Left hindlimb (tissue), 1 donor: Measurements from ENCODE around the gene OR5B3.
"Not testable (repeated sequence)": the region's sequence is repeated elsewhere in the genome, so short reads cannot be mapped to it uniquely, and the experiment has no call there.

Experiments
- DNase-seq: peaks from one replicate; pipeline ENCODE4 v3.0.0-alpha.2; 2018

The OR5B3 gene

DNA sequence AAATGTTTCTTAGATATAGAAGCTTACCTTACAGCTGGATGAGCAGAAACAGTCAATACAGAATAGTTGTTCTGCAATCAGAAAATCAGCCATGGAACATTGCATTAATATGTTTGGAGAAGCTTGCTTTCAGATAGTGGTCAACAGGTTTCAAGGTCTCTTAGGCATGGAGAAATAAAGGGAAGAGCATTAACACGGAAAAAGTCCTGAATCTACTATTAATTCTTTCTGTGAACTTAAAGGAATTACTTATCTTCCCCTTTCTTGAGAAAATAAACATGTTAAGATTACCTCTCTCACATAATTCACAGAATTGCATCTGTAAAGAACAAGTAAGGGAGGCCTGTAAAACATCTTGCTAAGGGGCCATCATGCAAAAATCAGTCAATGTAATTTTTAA is at the start of gene OR5B3:
Gene OR5B3 (minus strand): TSS at position 101 of the 400 bp plus-strand sequence. CDS start 3,465 bp downstream, outside the sequence.
- no peak for DNase-seq

DNA sequence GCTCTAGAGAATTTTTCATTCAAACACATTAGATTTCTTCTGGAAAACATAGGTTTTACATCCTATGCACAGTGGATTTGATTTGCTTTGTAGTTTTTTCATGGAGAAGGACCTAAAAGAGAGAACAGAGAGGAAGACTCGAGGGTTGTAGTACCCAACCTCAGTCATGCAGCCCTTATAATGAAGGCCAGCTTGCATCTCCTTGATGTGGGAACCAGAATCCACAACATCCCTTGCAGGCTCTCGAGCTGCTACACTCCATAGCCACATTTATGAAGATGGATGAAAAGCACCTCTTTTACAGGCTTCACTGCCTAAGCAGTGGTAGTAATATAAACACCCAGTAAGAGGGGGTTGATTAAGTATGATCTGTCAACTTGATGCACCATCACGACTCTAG is 44.9 kb upstream of the OR5B3 start:
- DNase-seq, result no peak

DNA sequence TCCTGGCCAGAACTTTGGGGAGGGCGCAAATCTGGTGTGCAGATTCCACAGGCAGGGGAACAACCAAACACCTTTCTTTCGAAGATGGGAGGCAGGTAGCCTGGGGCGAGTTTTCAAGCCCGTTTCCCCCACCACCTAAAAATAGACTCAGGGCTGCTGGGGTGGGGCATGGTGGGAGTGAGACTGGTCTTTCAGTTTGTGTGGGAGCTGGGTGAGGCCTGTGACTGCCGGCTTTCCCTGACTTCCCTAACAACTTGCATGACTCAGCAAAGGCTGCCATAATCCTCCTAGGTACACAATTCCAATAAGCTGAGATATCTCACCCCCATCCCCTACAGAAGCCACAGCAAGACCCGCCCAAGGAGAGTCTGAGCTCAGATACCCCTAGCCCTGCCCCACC is 39.6 kb upstream of the OR5B3 start:
- no peak for DNase-seq

DNA sequence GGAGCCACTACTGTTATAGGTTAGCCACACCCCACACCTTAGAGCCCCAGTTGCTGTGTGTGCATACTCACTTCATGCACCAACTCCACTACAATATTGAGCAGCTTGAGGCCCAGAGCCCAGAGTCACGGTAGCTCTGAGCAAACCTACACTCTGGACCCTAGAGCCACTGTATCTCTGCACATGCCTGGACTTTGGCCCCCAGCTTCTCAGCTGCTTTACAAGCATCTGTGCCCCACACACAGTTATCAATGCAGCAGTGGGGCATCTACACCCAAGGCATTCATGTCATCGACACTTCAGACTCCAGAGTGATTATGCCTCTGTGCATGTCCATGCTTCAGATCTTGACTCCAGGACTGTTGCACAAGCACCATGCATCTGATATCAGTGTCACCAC is 37.6 kb upstream of the OR5B3 start:
- no peak for DNase-seq

DNA sequence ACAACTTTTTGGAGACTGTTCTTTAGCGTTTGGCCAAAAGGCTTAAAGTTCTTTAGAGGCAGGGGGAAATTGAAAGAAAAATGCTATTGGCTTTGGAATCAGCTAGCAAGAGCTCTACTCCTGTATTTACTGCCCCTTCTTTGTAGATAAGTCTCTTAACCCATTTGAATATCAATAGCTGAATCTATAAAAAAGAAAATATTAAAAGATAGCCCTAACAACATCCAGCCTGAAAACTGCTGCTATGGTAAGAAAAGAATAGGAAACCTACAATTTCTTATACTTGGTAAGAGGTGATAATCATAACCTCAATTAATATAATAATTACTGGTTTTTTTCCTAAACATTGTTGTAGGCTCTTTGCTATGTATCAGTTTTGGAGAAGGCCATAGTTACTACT is 35.5 kb upstream of the OR5B3 start, which contains the start of gene OR5B12:
Gene OR5B12 (minus strand): TSS at position 101 of the 400 bp plus-strand sequence. CDS start 2,085 bp downstream, outside the sequence.
- DNase-seq, result no peak

DNA sequence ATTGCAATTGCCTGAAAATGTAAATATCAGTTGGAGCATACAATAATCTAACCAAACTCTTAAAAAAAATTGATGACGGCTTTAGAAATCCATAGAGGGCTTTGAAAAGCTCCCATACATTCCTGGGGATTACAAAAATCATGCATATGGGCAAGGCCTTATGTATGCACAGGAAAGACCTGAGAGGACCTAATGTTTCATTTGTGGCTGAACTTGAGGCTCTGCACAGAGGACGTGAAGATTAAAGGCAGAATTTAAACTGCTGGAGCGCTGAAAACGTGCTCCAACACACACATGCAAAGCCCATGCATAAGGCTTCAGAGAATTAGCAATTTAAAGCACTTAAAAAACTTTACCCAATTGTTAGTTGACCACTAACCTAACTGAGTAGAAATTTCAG is 31.8 kb upstream of the OR5B3 start:
- DNase-seq, result no peak

DNA sequence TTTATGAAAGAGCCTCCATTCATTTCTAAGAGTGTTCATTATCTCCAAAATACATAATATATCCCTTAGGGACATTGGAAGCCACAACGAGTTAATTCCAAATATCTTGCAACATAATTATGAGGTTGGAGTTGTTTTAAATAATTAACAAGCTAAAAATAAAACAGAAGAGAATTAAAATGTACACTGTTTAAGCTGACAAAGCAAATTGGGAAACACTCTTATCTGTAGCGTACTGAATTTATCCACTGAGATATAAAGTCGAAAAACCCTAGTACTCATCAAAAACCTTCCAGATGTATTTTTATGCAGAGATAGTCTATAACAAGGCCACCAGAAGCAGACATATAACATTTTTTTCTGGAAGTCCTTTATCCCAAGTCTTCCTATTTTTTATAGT is 27.5 kb upstream of the OR5B3 start:
- no peak for DNase-seq

DNA sequence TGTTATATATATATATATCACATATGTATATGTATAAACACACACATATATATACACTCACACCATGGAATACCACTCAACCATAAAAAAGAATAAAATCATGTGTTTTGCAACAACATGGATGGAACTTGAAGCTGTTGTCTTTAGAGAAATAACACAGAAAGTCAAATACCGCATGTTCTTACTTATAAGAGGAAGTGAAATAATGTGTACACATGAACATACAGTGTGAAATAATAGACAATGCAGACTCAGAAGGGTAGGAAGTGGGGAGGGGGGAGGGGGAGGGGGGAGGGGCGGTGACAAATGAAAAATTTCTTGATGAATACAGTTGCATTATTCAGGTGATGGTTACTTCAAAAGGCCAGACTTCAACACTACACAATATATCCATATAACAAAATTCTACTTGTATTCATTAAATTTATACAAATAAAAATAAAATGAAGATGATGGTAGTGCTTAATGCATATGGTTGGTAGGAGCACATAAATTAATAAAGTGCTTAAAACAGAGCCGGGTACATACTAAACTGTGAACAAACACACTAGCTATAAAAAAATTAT is 27.0 kb upstream of the OR5B3 start:
- DNase-seq, result no peak

DNA sequence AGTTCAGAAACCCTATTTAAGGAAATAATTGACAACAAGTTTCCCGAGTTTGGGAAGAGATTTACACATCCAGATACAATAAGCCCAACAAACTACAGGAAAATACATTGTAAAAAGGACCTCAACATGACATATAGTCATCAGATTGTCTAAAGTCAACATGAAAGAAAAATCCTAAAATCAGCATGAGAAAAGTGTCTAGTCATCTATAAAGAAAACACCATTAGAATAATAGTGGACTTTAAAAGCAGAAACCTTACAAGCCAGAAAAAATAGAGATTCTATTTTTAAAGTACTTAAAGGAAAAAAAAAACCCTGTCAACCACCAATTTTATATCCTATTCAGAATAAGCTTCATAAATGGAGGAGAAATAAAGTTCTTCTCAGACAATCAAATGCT is 22.6 kb upstream of the OR5B3 start:
- DNase-seq, result no peak

DNA sequence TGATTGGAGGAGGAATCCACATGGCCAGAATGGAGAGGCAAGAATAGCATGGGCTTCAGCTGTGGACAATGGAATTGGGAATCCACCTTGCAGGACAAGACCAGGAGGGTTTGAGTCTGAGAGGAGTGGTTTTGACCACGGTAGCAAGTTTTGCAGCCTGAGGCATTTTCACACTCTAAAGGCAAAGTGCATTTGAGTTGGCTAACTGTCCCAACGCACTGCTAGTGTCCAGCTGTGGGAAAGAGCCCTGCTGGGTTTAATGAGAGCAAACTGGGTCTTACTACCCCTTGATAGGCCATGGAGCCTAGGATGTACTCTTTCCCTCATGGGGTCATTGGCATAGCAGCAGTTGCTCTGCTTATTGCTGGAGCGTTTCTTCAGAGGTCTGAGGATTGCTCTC is 21.3 kb upstream of the OR5B3 start, which contains the start of gene OR5B2:
Gene OR5B2 (minus strand): TSS at position 101 of the 400 bp plus-strand sequence. CDS start 4,860 bp downstream, outside the sequence.
- DNase-seq, result no peak

DNA sequence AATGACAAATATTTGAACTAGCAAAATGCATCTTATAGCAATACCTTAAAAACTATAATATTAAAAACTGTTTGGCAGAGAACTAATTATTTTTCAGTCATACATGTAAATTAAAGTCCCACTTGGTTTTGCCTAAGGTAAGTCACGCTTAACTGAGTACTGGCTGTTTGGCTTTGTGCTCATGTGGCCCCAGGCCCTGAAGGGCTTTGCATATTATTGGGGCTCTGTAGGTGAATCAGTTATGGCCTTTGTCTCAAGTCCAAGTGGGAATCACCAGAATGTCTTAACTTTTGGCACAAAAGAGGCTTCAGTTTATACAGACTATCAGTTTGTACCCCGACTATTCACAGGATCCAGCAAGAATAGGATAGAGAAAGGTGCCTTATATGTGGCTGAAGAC is 7.1 kb downstream of the OR5B3 start:
- DNase-seq, result not testable (repeated sequence)

DNA sequence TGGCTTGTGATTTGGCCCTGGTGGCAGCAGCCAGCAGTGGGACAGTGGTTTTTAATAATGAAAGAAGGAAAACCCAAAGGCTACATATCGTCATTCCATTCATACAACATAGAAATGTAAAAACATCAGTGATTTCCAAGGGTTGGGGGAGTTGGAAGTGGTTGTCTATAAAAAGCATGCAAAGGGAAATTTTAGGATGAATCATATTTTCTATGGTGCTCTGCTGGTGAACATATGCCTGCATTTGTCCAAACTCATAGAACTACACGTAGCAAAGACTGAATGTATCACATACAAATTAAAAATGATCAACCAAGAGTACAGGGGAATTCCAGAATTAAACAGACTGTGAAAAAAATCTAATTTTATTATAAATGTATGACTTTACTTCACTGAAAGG is 11.1 kb downstream of the OR5B3 start:
- DNase-seq, result no peak

DNA sequence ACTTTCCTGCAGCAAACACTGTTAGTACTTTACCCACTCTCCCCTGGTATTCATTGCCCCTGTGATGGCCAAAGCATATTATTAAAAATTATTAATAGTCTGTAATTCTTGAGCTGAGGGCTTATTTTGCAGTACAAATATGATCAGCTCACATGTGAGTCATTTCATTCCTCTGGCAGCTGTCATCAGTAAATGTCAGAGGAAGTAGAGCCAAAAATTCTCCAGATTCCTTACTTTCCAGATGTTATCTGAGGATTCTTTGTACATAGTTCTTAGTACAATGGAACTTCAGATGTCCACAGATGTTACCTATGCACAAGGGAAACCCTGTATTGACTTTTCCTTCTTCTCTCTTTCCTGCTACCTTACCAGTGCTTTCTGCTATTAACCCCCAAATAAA is 12.5 kb downstream of the OR5B3 start:
- DNase-seq, result no peak

DNA sequence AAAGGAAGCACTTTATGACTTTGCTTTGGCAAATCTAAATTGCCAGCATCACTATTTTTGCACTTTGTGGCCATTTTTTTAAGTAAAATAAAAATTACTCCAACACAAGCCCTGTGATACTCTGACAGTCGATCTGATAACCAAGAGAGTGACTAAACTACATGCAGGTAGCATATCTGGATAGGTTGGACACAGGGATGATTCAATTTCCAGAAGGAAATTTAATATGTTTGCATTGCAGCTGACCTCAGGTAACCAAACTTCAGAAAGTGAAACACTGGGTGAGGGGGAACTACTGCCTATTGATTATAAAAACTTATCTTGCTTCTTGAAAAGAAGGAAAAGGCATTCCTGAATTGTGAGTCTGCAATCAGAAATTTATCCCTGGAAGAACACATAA is 13.9 kb downstream of the OR5B3 start:
- DNase-seq, result no peak

DNA sequence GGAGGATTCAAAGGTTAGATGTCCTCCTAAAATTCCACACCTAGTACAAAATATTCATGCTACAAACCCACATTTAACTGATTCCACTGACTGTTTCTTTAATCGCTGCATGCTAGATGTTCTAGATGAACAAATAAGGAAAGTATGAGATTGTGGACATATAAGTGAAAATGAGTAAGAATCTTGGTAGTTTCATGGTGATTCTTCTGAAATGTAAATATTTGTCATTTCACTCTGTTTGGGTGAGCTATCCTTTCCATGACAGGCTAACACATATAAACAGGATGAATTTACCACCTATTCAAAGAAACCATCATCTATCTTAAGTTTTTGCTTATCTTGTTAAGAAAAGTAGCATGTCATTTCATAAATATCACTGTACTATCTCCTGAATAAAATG is 14.8 kb downstream of the OR5B3 start:
- DNase-seq, result no peak

DNA sequence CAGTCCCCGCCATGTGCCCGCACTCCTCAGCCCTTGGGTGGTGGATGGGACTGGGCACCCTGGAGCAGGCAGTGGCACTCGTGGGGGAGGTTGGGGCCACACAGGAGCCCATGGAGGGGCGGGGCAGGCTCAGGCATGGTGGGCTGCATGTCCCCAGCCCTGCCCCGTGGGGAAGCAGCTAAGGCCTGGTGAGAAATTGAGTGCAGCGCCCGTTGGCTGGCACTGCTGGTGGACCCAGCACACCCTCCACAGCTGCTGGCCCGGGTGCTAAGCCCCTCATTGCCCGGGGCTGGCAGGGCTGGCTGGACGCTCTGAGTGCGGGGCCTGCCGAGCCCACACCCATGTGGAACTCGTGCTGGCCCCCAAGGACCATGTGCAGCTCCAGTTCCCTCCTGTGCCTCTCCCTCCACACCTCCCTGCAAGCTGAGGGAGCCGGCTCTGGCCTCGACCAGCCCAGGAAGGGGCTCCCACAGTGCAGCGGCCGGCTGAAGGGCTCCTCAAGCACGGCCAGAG is 16.1 kb downstream of the OR5B3 start:
- DNase-seq, result no peak

DNA sequence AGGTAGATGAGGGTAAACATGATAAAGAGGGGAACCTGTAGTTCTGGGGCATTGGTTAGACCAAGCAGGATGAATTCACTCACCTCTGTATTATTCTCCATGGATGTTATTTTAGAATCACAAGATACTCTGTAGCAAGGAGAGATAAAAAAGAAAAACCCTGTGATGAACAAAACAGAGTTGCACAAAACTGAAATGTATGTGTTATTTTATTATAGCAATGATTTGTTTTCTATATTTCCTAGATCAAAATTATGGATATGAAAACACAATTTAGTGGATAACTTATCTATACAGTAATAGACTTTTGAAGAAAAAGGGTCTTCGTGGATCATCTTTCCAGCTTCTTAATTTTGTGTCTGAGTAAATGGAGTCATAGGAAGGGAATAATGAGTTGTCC is 47.7 kb downstream of the OR5B3 start, which contains the start of gene OR5B17:
Gene OR5B17 (minus strand): TSS at position 101 of the 400 bp plus-strand sequence. CDS start 0 bp downstream, at position 101.
- DNase-seq, result no peak

DNA sequence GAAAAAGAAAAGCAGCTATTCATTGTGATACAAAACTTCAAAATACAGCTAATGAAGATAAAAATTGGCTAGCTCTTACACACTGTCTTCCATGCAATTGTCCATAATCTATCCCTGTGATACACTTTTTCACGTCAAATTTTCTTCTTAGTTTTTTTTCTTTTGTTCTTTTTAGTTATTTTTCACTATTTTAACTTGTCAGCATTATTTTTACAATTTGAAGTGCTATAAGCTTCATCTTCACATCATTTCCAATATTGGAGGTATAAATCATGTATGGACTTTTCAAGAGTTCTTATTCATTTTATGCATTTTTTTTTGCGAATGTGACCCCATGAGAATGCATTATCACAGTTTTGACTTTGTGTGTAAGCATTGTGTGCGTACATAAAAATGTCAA is 51.9 kb downstream of the OR5B3 start:
- DNase-seq, result no peak
